ENCODE measurements around the gene SLC44A1.

SLC44A1 gene

DNA sequence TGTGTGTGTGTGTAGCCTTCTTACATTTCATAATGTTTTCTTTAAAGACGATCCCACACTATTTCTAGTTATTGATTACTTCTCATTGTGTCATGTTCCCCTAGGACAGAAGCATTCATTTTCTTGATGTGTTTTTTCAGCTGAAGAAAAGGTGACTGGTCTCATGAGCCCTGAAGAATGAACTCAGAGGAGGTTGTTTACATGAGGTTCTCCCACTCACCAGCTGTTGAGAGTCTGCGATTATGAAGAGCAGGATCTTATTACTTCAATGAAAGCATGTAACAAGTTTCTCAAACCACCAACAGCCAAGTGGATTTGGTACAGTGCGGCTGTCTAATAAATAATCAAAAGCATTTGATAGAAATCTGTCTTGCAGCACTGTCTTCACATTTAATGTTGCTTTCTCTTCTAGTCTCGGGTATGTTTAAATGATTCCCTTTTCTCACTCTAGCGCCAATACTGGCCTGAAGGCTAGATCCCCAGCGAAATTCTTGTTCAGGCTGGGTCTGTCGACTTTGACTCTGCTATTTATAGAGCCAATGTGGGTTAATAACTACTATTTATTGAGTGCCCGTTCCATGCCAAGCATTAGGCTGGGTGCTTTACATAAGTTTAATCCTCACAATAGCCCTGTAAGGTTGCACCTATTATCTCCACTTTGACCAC is 193.8 kb downstream of the SLC44A1 start:
- DNase-seq = no peak

DNA sequence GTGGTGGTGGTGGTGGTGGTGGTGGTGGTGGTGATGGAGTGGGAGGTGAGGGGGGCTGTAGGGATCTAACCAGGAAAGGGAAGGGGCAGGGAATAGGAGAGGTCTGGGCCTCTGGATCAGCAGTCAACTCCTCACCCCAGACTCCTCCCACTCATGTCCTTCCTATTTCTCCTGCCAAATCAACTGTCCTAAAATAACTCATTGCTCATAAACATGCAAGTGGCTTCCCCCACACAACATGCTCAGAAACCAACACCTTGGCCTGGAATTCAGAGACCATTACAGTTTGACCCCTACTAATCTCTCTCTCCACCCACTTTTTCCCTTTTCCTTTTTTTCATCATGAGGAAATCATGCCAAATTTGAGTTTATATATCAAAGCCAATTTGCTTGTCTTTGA is 195.0 kb downstream of the SLC44A1 start:
- DNase-seq = no peak

DNA sequence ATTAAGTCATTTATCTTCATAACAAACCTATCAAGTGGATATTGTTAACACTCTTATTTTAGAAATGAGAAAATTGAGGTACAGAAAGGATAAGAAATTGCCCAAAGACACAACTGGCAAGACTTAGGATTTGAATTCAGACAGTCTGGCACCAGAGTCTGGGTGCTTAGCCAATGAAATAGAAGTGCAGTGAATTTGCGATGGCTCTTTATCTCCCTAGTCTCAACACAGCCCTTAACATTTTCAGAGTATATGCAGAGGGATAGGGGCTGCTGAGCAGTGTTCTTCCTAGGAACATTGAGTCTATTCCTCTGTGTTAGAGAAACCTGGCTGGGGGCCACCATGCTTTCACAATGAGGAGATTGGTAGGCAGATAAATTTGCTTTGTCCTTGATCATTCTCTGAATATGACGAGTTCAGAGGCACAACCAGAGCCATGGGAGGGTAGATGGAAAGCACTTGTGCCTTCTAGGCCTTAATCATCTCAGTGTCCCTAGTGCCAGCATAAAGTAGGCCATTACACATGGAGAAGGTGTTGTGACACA is 197.2 kb downstream of the SLC44A1 start:
- DNase-seq = no peak

DNA sequence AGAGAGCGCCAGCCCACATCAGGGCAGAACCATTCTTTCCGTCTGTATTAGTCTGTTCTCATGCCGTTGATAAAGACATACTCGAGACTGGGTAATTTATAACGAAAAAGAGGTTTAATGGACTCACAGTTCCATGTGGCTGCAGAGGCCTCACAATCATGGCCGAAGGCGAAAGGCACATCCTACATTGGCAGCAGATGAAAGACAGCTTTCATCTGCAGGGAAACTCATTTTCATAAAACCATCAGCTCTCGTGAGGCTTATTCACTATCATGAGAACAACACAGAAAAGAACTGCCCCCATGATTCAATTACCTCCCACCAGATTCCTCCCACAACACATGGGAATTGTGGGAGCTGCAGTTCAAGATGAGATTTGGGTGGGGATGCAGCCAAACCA is 198.7 kb downstream of the SLC44A1 start:
- no peak for DNase-seq

DNA sequence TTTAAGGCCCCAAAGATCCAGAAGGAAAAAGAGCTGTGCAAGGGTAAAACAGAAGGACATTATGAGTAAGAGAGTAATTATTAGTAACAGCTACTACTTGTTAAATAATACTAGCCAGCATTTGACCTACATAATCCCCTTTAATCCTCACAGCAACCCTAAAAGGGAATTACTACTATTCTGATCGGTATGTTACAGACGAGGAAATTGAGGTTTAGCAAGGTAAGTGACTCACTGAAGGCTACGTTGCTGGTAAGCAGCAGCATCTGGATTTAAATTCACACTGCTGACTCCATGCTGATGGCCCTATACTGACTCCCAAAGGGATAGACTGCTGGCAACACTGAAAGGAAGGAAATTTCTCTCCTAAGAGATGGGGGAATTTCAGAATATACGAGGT is 199.7 kb downstream of the SLC44A1 start:
- DNase-seq = no peak

DNA sequence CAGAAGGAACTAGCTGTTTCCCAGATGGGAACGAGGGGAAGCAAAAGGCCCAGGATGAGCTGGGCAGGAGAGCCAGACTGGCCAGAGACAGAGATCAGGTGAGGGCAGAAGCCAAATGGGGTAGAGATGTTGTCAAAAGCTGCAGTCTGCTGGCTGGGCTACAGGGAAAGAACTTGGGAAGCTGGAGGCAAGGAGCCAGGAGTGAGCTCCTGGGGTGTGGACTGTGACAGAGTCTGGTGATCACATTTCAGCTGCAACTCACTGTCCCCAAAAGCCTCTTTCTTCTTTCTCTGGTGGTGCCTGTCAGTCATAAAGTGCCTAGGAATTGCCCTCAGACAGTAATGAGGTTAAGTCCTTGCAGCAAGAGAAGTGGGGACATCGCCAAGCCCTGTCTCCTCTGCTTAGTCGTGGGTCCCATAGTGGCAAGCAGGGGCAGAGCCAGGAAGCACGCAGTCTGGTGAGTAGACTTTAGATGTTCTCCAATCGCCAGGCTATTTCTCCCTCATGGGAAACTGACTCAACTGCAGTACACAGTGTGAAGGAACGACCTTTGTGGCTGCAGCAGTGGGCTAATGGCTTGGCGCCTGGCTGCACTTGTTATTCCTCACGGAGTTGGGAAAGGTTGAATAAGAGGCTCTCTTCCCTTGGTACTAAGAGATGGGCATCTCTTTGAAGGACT is 200.9 kb downstream of the SLC44A1 start:
- no peak for DNase-seq

DNA sequence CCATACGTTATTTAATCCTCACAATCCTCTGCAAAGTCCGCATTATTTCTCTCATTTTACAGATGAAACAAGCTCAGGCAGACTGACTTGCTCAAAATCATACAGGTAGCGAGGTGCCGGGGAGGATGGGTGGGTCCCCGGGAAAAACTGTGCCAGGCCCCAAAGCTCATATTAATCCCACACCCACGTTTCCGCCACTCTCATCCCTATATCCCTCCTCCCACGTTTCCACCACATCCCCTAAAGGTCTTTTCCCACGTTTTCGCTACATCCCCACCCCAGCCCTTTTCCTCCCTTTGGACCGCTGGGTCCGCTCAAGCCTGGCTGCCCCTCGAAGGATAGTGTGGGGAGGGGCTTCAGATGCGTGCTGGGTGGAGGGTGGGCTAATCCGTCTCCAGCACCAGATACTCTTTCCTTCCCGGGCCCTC is 202.9 kb downstream of the SLC44A1 start:
- no peak for DNase-seq

DNA sequence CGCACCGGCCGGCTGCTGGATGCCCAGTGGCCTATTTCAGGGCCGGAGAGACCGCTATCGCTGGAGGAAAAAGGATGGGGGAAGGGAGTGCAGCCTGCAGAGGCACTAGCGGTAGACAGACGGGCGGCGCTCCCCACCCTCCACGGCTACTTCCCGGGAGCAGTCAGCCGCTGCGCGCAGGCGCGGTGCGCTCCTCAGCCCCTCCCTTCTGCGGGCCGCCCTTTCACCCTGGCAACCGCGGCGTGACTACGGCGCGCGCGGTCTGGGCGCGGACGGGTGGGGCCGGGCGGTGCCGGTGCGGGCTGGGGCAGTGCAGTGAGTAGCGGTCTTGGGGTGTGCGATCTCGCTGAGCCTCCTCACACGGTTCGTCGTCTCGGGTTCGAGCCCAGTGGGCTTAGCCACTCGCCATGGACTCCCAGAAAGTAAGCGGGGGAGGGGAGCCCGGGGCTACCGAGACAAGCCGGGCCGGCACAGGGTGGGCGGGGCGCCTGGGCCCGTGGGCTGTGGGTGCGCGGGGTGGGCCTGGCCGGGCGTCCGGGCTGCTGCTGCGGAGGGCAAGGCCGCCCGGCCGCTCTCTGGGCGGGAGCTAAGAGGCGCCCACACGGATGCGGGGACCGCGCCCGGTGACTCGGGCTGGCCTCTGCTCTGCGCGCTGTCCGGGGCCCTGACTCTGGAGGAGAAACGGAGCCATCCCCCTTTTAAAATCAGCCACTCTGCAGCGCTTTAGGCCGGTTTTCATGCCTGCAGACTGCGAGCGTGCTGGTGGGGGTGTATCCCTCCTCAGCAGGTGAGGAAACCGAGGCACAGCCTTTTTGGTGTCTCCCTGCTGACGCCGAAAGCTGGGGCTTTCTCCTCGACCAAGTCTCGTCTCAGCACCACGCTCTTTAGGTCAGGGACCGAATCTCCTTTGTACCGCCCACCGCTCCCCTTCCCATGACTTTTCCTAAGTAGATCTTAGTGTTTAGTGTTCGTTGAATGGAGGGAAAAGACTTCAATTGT is 203.7 kb downstream of the SLC44A1 start, which contains the start of gene FSD1L:
Gene FSD1L (plus strand): TSS at position 221 of the 999 bp plus-strand sequence. CDS start 187 bp downstream, at position 408.
- peak; percentile 90 for DNase-seq

DNA sequence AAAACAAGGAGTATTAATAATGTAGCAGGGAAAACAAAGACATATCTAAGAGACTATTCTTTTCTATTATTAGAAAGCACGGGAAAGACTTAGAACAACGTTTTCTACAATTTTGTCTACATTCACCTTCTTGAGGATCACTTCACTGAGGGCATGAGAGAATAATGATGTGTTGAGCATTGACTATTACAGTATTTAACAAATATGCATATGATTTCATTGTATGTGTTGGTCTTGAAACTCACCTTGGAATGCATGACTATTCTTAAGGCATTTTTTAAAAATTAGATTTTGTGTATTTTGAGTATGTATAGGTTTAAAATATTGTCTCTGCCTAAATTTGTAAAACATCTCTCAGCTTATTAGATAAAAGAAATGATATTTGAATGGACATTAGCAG is 204.6 kb downstream of the SLC44A1 start:
- no peak for DNase-seq

DNA sequence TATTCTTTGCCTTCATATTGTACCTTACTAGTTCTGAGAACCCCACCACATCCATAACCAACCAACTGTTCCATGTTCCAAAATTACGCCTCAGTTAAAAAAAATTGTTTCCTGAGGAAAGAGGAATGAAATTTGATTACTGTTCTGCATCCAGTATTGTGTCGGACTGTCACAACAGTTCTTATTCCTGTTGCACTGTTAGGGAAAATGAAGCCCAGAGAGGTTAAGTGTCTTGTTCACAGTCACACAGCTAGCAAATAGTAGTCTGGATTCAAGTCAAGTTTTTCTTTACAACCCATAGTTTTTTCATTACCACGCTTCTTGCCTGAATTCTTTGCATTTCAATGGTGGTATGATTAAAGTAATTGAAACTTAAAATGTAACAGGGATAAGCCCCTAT is 207.7 kb downstream of the SLC44A1 start:
- no peak for DNase-seq

DNA sequence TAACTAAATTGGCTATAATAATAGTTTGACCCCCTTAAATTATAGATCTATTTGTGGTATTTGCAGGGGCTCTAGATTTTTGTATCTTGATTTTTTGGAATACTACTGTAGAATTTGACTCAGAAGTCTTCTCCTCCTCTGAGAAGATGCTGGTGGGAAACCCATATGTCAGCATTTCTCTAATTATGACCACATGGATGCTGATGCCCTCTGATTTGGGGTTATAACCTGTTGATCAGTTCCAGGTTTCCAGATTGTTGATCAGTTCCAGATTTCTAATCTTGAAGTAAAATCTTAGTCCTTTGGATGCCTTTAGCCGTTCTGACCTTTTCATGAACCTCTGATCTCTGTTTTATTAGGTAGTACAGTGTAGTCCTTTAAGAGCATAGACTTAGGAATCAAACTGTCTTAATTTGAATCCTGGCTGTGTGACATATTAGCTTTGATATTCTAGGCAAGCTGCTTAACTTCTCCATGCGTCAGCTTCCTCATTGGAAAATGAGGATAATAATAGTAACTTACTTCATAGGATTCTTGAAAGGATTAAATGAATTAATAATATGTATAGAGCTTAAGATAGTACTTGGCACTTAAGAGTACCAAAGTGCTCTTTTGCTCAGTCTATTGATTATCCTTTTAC is 211.5 kb downstream of the SLC44A1 start:
- DNase-seq = no peak

DNA sequence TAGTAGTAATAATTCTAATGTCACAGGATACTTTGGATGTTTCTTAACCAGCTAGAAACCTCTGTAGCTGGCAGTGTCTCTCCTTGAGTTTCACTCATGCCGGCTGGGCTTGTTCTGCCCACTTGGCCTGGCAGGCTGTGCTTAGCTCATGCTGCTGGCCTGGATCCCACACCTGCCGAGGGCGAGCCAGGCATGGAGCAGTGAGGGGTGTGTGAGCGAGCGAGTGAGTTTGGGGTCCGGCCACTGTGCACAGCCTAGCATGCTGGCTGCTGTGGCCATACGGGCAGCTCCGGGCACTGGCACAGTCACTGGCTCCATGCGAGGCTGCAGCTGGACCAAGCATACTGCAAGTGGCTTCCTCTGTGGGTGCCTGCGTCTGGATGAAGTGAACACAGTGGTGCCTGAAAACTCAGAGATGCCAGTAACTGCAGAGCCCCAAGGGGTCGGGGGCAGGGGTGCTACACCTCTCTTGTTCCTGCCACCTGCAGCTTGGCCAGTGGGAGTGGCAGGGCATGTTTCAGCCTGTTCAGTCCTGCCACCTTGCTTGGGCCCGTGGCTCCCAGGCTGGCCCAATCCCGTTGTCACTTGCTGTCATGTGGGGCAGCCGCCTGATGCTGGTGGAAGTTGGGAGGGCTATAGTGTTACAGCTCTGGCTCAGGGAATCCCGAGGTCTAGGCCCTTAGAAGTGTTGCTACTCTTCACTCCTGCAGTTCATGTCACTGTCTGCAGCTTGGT is 213.3 kb downstream of the SLC44A1 start:
- no peak for DNase-seq

DNA sequence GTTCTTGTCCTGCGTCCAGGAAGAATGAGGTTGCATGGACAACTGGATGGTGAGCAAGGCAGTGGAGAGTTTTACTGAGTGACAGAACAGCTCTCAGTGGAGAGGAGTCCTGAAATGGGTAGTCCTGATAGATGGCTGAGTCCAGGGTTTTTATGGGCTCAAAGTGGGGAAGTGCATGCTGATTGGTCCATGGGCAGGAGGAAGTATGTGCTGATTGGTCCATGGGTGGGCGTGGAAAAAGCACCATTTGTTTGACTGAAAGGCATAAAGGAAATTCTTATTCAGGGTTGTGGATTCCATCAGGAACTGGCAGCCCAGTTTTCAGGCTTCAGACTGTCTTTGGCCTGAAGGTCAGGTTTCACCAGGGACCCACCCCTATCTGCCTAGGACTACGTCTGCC is 214.0 kb downstream of the SLC44A1 start:
- DNase-seq = no peak

DNA sequence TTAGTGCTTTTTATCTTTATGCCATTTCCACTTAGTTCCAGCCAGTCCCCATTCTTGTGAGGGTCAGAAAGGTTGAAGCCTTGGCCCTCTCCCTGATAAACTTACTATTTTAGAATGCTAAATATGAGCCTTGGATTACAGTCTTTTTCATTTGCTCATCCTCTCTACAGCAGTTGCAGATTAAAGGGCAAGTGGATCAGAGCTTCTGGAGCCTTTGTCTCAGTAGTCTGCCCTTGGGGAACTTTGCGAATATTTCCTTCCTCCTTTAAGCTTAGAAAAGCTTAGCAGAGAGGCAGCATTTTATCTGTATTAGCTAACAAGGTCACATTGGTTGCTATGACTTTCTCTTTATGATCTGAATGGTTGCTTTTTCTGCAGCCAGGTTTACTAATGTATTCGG is 214.9 kb downstream of the SLC44A1 start:
- DNase-seq = no peak

DNA sequence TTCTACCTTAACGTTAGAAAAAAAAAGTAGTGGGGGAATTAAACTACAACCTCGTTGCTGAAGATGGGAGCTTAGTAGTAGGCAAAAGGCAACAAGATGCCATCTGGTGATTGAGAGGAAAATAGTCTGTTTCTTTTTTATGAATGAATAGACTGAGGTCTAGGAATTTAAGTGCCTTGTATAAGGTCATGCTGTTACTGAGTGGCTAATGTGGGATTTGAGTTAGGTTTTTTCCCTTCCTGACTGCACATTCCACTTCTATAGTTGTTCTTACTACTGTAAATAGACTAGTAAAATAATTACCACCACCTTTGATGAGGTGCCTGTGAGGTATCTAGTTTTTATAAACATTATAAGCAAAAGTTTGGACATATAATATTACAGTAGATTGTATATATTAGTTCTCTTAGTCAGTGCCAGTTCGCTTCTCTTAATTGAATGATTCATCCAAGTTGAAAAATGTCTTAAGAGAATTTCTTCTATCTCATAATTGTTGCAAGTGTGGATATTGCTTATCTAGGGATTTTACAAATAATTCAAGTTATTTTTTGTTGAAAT is 222.5 kb downstream of the SLC44A1 start:
- no peak for DNase-seq

DNA sequence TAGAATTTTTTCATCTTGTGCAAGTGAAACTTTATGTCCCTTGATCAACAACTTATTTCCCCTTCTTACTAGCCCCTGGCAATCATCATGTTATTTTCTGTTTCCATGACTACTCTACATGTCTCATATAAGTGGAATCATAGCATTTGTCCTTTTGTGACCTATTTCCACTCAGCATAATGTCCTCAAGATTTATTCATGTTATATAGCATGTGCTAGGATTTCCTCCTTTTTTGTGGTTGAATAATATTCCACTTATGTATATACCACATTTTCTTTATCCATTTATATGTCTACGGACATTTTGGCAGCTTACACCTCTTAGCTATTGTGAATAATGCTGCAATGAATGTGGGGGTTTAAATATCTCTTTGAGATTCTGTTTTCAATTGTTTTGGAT is 224.4 kb downstream of the SLC44A1 start:
- DNase-seq = no peak

DNA sequence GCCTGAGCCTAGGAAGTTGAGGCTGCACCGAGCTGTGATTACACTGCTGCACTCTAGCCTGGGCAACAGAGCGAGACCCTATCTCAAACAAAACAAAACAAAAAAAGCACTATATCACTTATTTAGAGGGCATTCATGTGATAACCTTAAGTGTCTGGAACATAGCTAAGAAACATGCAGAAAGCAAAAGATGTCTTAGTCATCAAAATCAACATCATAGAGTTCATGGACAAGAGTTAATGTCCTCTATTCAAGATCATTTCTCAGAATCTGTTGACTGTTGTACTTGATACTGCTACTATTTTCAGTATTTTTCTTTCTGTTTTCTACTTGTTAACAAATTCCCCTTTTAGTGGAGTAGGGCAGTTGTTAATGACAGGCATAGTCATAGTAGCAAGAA is 228.8 kb downstream of the SLC44A1 start:
- no peak for DNase-seq

DNA sequence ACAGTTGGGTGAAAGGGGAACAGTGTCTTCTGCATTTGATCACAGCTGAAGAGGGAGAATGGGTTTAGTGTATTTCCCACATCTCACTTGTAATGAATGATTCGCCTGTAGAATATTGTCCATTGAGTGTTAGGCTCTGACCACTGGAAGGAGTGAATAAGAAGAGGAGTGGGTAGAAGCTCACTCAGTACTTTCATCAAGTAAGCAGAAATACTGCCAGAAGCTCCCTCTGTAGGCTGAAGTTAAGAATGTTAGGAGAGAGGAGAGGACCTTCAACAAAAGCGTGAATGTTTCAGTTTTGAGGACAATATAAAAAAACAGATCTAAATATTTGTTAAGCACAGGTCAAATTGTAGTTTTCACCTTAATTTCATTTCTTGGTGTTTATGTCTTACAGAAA is 230.9 kb downstream of the SLC44A1 start:
- no peak for DNase-seq

DNA sequence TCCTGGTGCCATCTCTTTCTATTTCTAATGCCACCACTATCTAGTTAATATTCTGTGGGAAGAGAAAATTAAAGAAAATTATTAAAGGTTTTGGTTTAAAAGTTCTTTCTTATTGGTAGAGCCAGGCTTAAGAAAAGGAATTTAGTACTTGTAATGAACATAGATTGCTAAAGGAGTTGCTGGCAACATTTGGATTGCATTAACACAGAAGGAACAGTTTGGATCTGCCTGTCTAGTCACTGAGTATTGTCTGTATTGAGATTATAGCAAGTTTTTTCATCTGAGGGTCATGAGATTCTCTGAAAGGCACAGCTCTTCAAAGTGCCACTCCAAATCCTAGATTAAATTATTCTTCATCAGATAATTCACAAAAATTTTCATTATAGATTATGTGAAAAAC is 235.4 kb downstream of the SLC44A1 start:
- no peak for DNase-seq

DNA sequence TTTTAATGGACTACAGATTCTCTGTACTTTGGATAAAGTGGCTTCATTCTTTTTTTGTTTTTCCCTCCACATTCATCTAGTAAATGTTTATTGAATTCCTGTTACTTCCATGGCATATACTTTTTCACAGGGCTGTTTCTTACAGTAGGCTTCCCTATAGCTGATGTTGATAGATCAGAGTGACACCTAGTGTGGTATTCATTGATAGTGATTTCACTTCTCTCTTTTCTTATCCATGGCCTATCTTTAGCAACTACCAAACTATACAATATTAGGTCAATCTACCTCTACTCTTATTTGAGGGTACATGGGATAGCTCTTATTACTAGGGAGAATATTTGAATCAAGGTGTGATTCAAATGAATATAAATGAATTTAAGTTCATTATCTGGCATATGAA is 239.2 kb downstream of the SLC44A1 start:
- DNase-seq = no peak

DNA sequence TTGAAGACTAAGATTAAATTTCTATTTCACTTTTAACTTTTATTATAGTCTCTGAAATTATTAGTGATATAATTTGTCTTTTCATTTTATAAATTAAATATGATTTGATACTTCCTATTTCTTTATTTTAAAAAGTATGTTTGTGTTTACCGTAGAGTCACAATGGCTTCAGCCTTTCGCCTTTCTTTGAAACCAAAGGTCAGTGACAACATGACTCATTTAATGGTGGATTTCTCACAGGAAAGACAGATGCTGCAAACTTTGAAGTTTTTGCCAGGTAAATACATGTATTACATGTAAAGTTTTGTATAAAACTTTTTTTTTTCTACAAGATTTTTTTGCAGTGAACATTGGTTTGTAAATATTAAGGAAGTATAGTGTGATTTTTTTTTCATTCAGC is 239.8 kb downstream of the SLC44A1 start:
- DNase-seq = no peak

DNA sequence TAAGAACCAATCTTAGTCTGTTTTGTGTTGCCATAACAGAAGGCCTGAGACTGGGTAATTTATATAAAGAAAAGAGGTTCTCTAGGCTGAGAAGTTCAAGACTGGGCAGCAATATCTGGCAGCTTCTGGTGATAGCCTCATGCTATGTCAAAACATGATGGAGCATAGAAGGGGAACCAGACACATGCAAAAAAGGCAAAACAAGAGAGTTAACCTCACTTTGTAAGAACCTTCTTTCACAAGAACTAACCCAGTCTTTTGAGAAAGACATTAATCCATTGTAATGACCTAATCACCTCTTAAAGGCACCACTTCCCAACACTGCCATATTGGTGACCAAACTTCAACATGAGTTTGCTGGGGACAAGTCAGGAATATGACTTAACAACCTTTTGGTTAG is 240.7 kb downstream of the SLC44A1 start:
- DNase-seq = no peak

Data from CD4-positive, alpha-beta T cell treated with Interleukin-6 for 4 hours (primary cell).